T-helper 22 cell (primary cell): ENCODE data around the gene TRMT44.

Source experiments
- DNase-seq: peaks from one replicate; pipeline ENCODE4 v3.0.0-alpha.2; 2020; ENCODE audit warnings: low read depth

TRMT44 gene

DNA sequence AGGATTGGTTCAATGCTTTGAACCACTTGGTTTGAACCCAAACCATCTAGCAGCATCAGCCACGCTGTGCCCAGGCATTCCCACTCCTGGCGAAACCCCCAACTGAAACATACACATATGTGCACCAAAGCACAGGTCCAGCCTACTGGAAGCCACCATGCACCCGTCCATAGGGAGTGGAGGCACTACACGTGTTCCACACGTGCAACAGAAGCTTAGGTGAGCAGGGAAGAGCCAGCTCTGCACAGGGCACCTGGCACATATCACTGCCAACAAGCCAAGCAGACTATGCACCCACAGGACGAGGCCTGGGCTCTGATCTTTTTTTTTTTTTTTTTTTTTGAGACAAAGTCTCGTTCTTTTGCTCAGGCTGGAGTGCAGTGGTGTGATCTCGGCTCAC lies 73.4 kb downstream of the TRMT44 start:
- no peak for DNase-seq

DNA sequence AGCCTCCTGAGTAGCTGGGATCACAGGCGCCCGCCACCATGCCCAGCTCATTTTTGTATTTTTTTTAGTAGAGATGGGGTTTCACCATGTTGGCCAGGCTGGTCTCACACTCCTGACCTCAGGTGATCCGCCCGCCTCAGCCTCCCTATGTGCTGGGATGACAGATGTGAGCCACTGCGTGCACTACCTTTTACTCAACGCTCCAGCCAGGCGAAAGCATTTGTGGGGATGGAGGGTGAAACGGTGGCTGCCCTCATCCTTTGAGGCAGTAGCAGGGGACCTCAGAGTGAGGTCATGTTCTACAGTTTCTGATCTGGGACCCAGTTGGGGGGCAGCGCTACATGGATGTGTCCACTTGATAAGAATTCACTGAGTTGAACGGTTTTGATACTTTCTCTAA lies 73.8 kb downstream of the TRMT44 start:
- no peak for DNase-seq

DNA sequence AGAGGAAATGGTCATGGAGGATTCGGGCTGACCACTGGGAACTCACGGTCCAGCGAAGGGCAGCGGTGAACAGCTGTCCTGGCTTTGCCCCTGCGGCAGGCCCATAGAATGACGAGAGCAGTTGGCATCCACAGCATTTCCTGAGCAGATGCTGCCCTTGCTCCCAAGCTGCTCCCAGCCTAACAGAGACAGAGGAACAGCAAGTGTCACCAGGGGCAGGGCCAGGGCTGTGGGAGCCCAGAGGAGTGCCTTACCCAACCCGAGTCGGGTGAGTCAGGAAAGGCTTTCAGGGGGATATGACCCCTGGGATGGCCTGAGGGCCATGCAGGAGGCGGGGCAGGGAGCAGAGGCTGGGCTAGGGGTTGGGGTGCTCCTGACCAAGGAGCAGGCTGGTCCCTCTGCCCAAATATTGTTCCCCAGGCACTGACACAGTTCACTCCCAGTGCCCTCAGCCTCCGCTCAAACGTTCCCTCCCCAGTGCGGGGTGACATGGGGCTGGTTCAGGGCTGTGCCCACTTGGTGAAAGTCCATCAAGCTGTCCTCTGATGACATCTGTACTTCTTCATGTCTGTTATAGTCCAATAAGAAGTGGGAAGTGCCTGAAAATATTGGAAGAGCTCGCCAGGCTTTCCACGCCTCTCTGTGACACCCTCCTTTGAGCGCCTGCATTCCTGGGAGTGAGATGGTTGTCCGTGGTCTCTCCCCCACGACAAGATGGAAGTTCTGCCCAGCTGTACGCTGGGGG lies 74.9 kb downstream of the TRMT44 start:
- no peak for DNase-seq

DNA sequence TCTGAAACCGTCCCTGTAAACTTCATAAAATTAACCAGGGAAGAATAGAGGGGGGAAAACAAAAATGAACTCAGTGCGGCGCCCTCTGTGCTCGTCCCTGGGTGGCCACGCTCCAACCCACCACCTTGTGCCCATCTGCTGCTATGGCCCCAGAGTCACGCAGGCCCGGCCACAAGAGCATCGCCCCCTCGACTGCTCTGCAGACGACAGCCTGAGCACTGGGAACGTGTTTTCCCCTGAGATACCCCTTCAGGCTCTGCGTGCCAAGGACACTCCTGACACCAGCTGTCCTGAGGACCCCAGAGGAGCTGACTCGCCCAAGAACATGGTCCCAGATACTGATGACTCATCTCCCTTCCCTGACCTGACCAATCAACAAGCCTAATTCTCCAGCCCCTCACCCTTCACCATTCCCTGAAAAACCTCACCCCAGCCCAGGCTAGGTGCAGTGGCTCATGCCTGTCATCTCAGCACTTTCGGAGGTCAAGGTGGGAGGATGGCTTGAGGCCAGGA lies 75.5 kb downstream of the TRMT44 start:
- no peak for DNase-seq

DNA sequence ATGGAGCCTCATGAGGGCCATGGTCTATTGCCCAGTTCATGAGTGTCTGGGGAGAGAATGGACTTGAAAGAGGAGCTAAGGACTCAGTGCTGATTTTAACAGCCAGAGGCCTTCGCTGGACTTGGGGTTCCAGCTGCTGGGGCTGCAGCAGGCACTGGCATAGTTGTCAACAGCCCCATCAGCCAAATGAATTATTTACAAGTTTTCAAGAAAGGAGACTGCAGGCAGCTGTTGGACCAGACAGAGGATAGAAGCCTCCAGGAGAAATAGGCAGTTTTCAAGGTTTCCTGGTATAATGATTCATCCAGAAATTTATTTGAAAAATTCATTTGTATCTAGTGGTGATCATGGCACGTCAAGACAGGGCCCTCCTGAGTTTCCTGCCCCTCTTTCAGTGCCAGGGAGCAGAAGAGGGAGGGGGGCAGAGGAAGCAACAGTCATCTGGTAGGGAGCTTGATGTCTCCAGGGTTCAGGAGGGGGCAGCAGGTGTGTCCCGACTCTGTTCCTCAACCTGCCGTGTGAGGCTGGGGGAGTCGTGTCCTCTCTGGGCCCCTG lies 76.5 kb downstream of the TRMT44 start:
- DNase-seq: no peak

DNA sequence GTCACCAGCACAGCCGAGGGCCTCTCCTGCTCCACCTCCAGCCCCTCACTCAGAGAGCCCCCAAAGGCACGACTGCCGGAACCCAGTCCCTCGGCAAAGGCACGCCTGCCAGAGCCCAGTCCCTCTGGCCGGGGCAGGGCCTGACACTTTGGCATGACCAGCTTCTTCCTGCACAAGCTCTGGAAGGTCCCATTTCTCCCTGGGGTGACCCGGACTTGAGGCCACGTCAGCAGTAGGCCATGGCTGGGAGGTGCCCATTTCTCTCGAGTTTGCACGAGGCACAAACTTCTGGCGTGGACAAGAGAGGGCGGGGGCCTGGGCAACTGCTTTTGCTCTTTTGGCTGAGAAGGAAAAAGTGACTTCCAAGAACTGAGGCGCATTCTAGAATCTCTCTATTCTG lies 77.4 kb downstream of the TRMT44 start:
- no peak for DNase-seq

DNA sequence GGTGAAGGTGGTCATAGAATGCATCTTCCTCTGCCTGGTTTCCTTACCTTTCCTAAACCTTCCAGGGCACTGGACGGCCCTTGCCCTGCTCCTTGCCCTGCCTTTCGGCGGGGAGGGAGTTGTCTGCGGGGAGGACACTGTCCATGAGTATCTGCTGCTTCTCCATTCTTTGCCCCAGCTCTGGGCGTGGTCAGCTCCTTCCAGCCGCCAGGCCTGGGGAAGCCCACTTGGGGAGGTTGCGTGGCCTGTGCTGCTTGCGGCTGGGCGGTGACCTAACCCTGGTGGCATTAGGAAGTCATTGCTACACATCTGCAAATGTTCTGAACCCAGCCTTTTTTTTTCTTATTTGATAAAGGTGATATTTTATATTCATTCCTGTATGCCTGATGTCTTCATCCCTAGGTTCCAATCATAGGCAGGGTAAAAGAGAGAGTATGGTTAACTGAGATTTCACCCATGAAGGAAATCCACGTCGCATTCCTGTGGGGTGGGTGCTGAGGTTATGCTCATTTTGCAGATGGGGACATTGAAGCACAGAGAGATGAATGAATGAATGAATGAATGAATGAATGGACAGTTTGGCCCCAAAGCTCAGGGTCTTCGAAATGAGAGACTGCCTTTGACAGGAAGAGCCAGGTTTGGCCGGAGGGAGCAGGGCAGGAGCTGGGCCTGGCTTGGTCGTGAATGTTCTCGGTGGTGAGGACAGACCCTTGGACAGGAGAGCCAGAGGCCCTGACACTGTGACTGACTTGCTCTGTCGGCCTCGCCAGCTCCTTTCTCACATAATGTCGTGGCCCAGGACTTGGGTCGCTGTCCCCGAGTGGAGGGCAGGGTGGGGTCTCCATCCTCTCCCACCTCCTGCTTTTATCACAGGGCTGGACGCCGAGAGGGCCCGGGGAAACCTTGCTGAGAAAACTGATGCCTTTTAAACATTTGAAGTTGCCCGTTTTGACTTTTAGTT lies 81.9 kb downstream of the TRMT44 start:
- DNase-seq: no peak

DNA sequence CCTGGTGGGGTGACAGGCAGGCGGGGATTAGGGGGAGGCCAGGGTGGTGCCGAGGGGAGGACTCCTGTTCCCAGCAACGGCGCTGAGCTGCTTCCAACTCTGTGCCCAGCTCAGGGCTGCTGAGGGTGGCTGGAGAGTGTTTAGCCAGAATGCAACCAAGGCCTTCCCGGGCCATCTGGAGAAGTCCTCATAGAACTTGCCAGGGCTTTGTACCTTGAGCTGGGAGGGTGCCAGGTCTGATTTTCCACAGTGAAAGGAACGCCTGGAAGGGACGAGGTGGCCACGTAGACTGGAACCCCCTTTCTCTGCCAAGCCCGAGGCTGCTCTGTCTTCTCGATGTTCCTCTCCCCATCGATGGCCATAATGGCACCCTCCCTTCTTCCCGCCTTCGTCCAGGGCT lies 82.6 kb downstream of the TRMT44 start:
- no peak for DNase-seq

DNA sequence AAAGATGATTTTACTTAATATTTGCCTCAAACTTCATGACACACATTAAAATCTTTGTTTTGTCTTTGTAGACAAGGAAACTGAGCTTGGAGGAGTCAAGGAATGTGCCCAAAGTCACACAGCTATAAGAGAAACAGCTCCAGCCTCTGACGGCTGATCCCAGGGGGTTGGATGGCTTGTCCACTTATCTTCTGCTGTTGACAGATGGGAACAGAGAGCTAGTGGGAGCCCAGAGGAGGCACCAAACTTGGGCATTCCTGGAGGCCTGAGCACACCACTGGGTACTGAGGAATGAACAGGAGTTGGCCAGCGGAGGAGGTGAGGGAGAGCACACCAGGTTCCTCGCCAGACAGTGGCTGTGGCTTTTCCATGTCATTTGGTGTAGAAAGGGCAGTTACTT lies 83.2 kb downstream of the TRMT44 start:
- DNase-seq: no peak

DNA sequence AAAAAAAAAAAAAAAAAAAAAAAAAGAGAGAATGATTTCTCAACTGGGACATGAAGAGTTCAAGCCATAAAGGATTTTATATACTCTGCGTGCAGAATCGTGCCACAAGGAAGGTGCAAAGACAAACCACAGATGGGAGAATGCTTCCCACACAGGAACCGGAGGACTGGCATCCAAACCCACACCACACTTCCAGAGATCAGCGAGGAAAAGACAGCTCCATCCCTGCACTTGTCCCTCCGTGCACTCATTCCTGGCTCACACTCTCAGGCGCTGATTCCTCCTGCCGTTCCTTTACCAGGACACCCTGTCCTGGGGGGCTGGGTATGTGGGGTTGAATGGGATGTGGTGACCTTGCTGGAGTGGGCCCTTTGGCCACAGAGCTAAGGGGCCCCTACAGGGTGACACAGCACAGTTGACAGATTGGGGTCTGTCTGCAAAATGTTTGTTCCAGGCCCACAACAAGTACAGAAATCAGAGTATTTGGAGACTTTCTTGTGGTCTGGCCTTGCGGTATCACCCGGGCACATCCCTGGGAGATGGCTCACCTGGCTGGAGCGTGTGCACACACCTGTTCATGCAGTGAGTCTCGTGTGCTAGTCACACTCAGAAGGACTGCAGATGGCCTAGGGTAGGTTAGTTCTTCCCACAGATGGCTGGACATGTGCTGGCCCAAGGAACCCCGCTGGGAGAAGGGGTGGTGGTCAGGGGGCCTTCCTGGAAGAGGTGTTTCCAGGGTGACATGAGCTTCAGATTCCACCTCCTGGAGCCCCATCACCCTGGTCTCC lies 84.2 kb downstream of the TRMT44 start:
- DNase-seq: no peak

DNA sequence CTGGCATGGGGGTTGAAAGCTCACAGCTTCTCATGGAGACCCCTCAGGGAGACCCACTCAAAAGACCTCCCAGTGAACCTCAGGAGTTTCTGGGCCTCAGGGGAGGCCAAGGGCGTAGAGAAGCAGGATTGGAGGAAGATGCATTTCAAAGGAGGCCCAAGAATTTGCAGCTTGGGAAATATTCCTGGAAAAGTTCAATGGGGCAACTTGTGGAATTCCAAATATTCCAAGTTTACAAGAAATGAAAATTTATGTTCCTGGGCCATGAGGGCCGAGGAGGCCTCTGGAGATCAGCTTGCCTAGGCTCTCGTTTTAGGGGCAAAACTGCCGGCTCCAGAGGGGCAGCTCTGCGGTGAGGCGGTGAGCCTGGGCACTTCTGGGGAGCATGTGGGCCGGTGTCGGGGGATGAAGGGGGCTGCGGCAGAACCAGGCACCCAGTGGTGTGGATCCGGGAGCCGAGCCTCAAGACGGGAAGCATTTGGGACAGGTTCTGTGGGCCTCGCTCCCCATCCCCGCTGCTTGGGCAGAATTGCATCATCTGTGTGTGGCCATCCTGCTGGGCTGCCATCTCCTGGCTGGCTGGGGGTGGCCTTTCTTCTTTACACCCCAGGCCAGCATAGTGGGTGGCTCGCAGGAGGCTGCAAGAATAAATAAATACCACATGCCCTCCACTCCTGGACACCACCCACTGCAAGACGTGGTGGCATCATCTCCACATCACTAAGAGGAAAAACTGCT lies 85.0 kb downstream of the TRMT44 start:
- DNase-seq: no peak
